ENCODE data around the gene DAAM1. TPM values are rescaled to one million over a fixed set of nuclear protein-coding genes. Genes with fewer than 3 reads are reported as not detected.

The DAAM1 gene
- total RNA-seq, 1 donor from 2014 or later: 40.7 TPM

DNA sequence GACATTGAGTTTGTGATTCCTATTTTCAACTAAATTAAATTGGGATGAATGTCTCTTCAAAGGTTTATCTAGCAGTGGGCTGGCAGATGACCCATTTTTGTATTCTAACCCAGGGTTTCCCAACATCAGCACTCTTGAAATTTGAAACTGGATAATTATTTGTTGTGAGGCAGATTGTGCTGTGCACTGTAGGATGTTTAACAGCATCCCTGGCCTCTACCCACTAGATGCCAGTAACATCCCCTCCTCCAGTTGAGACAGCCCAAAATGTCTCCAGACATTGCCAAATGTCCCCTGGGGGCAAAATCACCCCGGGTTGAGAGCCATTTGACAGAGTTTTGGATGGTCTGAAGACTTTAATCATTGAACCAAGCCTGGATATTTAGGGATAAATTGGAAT lies 11.1 kb downstream of the DAAM1 start:
- Mint-ChIP-seq H3K36me3 (ENCODE audit: low read depth) (no peaks in the 10 kb centered on the region), H3K9me3 (ENCODE audit: low read depth) (no peaks in the 10 kb centered on the region), H3K27me3 (ENCODE audit: low read depth) (no peaks in the 10 kb centered on the region), H3K27ac (ENCODE audit: unreplicated experiment) (no peak overlapping the region), H3K4me3 (ENCODE audit: unreplicated experiment) (no peak overlapping the region), H3K4me1 (ENCODE audit: low read depth) (peaks cover 16% of the 10 kb centered on the region)
- TF ChIP-seq, protein P1, sequence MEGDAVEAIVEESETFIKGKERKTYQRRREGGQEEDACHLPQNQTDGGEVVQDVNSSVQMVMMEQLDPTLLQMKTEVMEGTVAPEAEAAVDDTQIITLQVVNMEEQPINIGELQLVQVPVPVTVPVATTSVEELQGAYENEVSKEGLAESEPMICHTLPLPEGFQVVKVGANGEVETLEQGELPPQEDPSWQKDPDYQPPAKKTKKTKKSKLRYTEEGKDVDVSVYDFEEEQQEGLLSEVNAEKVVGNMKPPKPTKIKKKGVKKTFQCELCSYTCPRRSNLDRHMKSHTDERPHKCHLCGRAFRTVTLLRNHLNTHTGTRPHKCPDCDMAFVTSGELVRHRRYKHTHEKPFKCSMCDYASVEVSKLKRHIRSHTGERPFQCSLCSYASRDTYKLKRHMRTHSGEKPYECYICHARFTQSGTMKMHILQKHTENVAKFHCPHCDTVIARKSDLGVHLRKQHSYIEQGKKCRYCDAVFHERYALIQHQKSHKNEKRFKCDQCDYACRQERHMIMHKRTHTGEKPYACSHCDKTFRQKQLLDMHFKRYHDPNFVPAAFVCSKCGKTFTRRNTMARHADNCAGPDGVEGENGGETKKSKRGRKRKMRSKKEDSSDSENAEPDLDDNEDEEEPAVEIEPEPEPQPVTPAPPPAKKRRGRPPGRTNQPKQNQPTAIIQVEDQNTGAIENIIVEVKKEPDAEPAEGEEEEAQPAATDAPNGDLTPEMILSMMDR (IDR thresholded peaks at IDR 0.05): peak; percentile 17
- no peak for DNase-seq (ENCODE audit: low spot score)

GRCh38 chr14:59200195-59200594 lies 11.7 kb downstream of the DAAM1 start:
- Mint-ChIP-seq H3K27me3 (ENCODE audit: low read depth) (no peaks in the 10 kb centered on the region), H3K36me3 (ENCODE audit: low read depth) (no peaks in the 10 kb centered on the region)
- TF ChIP-seq, protein P1 (IDR thresholded peaks at IDR 0.05): no peak

DNA sequence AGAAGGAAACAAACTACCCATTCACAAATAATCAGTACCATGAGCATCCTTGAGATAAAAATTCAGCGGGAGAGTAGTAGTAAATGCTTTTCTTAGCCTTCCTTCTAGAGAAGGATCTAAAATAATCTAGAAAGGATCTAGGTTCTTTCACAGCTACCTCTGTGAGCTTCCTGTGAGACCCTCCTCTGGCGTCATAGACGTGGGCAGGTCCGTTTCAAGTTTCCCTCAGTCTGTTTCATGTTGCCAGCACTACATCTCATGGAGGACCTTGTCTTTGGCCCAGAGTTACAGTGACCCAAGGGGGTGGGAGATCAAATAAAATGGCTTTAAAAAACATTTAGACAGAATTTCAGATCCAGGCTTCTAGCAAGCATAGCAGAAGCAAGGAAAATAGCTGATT lies 13.6 kb downstream of the DAAM1 start:
- Mint-ChIP-seq H3K27me3 (ENCODE audit: low read depth) (no peaks in the 10 kb centered on the region), H3K36me3 (ENCODE audit: low read depth) (no peaks in the 10 kb centered on the region), H3K4me3 (ENCODE audit: unreplicated experiment) (no peak overlapping the region), H3K9me3 (ENCODE audit: low read depth) (no peaks in the 10 kb centered on the region), H3K27ac (ENCODE audit: unreplicated experiment) (no peak overlapping the region), H3K4me1 (ENCODE audit: low read depth) (peaks cover 14% of the 10 kb centered on the region)
- no peak for DNase-seq (ENCODE audit: low spot score)
- TF ChIP-seq, protein P1 (IDR thresholded peaks at IDR 0.05): no peak

More at GRCh38 chr14:59200195-59200594, 11.7 kb downstream of the DAAM1 start:
- peaks cover 17% of the 10 kb centered on the region for H3K4me1 Mint-ChIP-seq (ENCODE audit: low read depth)
- H3K9me3 Mint-ChIP-seq (ENCODE audit: low read depth): no peaks in the 10 kb centered on the region
- DNase-seq (ENCODE audit: low spot score): no peak
- H3K27ac Mint-ChIP-seq (ENCODE audit: unreplicated experiment): no peak overlapping the region
- H3K4me3 Mint-ChIP-seq (ENCODE audit: unreplicated experiment): no peak overlapping the region

DNA sequence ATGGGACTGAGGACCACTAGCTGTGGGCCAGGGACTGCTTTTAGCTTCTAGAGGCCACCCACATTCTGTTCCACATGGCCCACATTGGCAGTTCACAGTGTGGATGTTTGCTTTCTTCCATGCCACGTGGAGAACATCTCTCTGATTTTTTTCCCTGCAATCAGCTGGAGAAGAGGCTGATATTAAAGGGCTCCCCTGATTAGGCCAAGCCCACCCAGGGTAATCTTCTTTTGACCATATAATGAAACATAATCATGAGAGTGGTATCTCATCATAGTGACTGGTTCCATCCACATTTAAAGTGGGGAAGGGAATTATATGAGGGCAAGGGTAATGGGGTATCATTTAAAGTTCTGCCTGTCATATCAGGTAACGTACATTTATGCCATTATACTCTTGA lies 15.8 kb downstream of the DAAM1 start:
- H3K27ac Mint-ChIP-seq (ENCODE audit: unreplicated experiment): no peak overlapping the region
- H3K4me1 Mint-ChIP-seq (ENCODE audit: low read depth): peaks cover 11% of the 10 kb centered on the region
- no peaks in the 10 kb centered on the region for H3K27me3 Mint-ChIP-seq (ENCODE audit: low read depth)
- H3K36me3 Mint-ChIP-seq (ENCODE audit: low read depth): no peaks in the 10 kb centered on the region
- no peak for DNase-seq (ENCODE audit: low spot score)
- TF ChIP-seq, protein P1 (IDR thresholded peaks at IDR 0.05): no peak
- H3K9me3 Mint-ChIP-seq (ENCODE audit: low read depth): no peaks in the 10 kb centered on the region
- H3K4me3 Mint-ChIP-seq (ENCODE audit: unreplicated experiment): no peak overlapping the region

- Mint-ChIP-seq H3K4me3 (ENCODE audit: unreplicated experiment) (no peak overlapping the region), H3K27me3 (ENCODE audit: low read depth) (no peaks in the 10 kb centered on the region), H3K36me3 (ENCODE audit: low read depth) (no peaks in the 10 kb centered on the region), H3K9me3 (ENCODE audit: low read depth) (no peaks in the 10 kb centered on the region), H3K4me1 (ENCODE audit: low read depth) (peaks cover 5% of the 10 kb centered on the region), H3K27ac (ENCODE audit: unreplicated experiment) (no peak overlapping the region)
- no peak for DNase-seq (ENCODE audit: low spot score)
- TF ChIP-seq, protein P1 (IDR thresholded peaks at IDR 0.05): no peak
These were observed 18.4 kb downstream of the DAAM1 start for GRCh38 chr14:59206892-59207291.
